DMS 273 (cell line): ENCODE results near the gene MYOF.
"Not testable (repeated sequence)": the region's sequence is repeated elsewhere in the genome, so short reads cannot be mapped to it uniquely, and the experiment has no call there.

Experiments used
- DNase-seq: peaks from one replicate; lab custom pipeline; 2025; ENCODE audit not compliant: unreplicated experiment; lab: John Stamatoyannopoulos, UW

MYOF gene

DNA sequence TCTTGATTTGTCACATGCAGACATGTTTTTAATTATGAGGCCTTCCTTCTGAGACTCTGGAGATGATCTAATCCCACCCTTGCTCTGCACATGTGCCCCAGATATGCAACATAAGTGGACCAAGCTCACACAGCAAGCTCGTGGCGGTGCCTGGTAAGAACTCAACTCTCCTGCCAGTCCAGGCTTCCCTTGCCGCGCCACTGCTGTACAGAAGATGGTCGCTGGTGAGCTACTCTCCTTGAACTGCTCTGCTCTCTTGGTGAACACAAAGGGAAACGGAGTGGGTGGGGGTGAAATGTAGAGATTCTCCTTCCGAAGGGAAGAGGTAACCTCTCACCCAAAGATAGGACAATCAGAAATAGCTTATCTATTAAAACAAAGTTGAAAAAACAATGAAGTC is 25.7 kb downstream of the MYOF start:
- no peak for DNase-seq

DNA sequence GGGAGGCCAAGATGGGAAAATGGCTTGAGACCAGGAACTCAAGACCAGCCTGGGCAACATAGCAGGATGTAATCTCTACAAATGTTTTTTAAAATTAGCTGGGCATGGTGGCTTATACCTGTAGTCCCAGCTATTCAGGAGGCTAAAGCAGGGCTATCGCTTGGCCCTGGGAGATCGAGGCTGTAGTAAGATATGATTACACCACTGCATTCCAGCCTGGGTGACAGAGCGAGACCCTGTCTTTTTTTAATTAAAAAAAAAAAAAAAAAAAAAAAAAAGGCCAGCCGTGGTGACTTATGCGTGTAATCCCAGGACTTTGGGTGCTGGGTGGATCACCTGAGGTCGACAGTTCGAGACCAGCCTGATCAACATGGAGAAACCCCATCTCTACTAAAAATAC is 27.4 kb downstream of the MYOF start:
- DNase-seq = no peak

DNA sequence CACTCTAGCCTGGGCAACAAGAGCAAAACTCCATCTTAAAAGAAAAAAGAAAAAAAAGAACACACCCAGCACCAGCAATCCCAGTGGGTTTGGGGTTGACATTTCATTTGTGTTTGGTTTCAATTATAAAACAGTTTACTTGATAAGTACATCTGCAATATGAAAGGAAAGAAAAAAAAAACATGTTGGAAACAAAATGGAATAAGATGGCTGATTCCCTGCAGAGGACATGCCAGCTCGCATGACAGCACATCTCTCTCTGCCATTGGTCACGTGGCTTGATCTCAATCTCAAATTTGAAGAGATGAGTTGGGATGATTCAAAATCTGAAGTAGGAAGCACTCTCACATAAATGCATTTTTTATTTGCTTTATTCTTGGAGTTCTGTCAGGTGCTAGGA is 28.0 kb downstream of the MYOF start:
- no peak for DNase-seq

DNA sequence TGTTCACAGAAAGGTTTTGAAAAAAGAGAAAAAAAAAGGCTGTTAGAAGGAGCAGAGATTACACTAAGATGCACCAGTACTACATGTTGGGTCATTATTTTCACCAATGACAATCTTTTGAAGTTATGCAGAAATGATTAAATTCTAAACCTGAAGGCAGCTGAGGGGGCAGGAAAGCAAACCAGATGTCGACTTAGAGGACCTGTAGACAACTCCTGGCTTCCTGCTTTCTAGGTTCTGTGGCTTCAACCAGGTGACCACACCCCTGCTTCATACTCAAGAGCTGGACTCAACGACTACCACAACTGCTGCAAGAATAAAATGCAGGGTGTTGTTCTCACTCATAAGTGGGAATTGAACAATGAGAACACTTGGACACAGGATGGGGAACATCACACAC is 30.0 kb downstream of the MYOF start:
- DNase-seq = peak; percentile 9

DNA sequence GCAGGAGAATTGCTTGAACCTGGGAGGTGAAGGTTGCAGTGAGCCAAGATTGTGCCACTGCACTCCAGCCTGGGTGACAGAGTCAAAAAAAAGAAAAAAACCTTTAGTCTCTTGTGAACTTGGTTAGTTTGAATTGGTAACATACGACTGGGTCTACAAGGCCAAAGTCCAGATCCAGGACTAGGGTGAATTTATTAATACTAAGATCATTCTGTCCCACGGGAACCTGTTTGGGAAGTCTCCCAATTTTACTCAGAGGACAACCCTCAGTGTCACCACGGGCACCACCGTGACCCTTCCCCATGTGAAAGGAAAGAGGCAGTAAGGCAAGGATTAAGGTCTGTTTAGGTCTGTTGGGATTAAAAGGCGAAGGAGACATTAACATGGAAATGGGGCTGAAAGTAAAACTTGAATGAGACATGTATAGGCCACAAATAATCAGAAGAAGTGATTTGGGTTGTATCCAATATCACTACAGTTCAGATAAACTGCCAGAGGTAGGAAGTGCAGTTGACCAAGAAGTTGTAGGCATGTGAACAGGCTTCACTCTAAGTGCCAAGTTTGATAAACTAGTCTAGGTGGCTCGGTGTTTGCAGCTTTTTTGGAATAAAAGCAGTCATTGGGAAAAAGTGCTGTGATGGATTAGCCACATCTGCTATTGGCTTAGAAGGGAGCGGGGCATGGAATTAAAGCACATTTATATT is 30.7 kb downstream of the MYOF start:
- no peak for DNase-seq

DNA sequence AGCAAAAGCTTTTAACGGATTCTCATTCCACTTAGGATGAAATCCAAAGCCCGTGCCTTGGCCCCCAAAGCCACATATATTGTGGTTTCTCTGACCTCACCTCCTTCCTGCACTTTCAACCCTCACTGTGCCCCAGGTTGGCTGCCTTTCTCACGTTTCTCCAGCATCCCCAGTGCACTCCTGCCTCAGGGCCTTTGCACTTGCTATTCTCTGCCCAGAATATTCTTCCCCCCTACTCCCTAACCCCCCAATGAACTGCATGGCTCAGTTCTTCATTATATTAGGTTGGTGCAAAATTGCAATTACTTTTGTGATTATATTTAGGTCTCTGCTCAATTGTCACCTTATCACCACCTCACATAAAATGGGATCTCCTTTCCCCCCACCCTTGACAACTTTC is 34.2 kb downstream of the MYOF start:
- DNase-seq = no peak

DNA sequence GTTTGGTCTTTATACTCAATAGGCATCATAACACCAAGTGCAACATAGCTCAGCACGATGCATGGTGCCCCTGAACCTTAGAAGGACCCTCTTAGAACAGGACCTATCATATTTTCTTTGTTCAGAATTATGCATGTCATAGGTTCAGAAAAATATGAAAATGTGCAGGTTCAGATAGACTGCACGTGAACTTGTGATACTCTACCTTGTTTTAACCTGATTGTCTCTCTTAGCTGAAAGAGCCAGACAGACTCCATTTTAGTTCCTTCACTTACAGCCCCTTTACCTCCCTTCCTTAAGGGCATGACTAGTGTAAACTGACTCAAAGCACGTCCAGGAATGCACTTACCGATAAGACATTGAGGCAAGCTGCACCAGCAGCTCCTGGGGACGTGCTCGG is 35.1 kb downstream of the MYOF start:
- no peak for DNase-seq

DNA sequence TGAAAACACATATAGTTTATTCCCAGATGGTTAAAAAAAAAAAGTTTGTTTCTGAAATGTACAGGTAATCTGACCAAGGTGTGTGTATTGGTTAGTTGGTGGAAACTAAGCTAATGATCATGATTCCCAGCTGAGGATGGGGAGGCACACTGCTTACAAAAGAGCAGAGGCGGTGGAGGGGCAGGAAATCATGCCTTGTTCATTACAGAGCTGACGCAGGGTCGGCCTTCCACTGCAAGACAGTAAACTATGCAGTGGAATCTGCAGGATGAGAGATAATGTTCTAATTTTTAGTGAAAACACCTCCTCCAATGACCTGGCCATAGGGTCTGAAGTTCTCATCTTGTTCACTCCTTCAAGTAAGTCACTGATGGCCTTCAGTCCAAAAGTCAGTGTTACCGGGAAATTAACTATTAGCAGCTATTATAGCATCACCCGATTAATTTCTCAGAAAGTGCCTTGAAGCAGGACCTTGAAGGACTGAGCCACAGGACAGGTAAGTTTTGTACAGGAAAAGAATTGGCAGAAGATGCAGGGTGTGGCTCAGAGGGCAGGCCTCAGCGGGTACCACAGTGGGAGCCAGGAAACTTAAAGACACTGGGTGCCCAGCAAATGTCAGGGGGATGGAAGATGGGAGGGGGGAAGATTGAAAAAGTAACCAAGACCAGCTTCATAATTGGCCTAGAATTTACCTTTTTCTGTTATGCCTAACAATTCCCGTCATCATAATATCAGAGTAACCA is 36.0 kb downstream of the MYOF start:
- DNase-seq = no peak

DNA sequence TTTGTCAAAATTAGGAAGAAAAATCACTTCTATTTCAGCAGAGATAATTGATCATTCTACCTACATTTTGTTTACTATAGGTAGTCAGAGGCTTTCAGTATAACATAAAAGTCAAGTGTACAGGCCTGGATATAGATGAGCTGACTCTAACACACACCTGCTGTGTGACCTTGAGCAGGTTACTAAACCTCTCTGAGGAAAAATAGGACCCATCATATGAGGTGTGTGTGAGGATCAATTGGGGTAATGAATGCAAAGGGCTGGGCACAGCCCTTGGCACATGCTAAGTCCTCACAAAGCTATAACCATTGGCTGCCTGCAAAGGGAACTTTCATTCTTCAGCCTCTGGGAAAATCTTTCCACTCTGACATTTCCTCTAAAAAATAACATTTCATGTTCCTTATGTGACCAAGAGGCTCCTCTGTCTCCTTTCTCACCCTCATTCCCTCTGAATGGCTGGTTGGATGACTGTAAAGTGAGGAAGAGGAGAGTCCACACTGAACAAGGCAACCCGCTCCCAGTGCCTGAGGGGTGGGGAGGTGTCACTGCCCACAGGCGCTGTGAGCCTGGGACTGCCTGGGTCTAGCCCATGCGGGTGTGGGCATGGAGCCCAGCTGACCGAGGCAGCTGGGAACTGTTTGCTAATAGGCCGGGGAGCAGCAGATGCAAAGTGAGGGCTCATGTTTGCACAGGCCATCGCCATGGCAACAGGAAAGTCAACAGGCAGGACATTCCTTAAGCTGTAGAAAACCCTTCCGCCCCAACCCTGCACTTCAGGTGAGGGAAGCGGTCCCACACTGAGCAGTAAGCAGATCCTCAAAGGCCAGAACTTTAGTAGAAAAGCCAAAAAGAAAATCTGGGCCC is 36.8 kb downstream of the MYOF start:
- DNase-seq = peak; percentile 95

DNA sequence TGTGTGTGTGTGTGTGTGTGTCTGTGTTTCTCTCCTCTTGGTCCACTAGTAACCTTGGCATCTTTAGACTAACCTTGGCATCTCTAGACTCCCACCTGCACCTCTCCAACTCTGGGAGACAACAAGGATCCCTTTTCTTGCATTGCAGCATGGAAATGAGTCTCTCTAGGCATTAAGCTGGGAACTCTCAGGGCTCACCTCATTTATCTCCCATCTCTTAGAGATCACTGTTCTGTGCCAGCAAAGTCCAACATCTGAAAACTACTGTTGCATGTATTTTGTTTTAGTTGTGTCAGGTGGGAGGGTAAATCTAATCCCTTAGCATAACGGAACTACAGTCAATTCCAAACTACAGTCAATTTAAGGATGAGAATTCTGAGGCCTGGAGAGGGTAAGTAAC is 38.7 kb downstream of the MYOF start:
- DNase-seq = no peak

DNA sequence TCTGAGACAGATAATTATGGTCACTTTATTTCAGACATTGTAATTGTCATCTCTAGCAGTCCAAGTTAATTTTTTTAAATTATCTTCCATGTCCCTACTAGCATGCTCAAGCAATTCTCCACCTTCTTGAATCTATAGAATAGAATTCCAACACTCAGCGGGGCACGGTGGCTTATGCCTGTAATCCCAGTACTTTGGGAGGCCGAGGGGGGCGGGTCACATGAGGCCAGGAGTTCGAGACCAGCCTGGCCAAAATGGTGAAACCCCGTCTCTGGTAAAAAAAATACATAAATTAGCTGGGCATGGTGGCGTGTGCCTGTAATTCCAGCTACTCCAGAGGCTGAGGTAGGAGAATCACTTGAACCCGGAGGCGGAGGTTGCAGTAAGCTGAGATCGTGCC is 39.4 kb downstream of the MYOF start:
- not testable (repeated sequence) for DNase-seq

DNA sequence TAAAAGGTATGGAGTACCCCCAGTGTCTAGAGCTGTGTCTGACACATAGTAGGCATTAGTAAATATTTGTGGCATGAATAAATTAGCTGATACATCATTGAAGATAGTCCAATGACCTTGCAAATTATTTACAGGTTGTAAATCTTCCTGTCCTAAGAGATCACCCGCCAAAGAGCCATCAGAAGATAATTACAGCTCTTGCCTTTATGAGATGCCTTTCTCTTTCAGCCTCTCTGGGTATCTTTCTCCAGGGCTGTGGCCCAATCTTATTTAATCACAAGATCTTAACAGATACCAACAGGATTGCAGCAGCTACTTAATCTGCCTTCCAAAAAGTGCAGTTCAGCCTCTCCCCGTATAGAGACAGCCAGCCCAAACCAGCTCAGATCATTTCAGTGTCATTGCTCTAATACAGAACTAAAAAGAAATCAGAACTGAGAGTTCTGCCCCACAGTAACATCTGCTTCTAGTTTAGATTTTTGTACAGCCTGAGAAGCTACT is 41.5 kb downstream of the MYOF start:
- DNase-seq = peak; percentile 62

DNA sequence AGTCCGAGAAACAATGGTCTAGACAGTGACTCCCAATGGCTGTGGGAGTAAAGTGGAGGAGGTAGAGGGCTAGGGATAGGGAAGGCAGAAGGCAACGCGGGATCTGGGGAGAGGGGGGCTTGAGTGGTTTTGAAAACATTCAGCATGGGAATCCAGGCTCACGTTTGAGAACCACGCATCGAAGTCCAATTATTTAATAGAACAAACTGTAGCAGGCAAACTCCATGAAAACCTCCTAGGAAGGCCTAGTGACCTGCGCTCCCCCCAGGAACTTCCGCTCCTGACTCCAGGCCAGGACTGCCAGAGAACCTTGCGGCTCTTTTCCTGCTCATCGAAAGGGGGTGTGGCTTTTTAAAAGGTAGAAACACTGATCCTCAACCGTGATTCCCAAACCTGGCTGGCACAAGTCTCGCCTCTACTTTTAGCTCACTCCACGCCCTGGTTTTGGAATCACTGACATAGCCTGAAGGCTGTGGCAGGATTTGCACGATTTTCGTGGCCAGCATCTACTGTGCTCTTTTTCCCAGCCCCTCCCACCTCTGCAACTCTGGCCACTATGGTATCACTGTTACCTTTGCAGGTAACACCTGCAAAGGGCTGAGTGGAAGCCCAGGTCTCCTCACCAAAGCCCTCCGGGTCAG is 43.4 kb downstream of the MYOF start:
- peak; percentile 23 for DNase-seq

DNA sequence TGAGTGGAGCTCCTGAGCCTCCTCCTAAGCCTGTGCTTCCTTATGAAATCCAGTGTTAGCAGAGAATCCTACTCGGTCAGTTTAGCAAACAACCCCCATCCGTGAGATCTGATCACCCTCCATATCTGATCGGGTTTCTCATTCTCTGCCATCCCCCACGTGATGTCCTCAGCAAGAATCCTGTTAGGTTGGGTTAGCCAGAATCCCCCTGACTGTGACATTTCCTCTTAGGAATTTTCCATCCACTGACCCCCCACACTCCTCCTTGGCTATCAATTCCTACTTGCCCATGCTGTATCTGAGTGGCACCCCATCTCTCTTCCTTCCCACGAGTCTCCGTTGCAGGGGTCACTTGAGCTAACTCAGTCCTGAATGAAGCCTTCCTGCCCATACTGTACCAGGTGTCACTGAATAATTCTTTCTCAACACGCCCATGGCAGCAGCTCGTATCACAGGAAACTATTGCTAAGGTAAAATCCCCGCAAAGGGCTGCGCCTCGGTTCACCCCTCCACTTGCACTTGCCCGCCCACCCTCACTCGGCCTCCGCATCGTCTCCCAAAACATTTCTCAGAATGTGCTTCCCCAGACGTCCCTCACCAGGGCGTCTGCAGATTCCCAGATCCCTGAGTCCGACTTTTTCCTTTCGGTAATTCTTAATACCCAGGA is 44.1 kb downstream of the MYOF start:
- no peak for DNase-seq

DNA sequence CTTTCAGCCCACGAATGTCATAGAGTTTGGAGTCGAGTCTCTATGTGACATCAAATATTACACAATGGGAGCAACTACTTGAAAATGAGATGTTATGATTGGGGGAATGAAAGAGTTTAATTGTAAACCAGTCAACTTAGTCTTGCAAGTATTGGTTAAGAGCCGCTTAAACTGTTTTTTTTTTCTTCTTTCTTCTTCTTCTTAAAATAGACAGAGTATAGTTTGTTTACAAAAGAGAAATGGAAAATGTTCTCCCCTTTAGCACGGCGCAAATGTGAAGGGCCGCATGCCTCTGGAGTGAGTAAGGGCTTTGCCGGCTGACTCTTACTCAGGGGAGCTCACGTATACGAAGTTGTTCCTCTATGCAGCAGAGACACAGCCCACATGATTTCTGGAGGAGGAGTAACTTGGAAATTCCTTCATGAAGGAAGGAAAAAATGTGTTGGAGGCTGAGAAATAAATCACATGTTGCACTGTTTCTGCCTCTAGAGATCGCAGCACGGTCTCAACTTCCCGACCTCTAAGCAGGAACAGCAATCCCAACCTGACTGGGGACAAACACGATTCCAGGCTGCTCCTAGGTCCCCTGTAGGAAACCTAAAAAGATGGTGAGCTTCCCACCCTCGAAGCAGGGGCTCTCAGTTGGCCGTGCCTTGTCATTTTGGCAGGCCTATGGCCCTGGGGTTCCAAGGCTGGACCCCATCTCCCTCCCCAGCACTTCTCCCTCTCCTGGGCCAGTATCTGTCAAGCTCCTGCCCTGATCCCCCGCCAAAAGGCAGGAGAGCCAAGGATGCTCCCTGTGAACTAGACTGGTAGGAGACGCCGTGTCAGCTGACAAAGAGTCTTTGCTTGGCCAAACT is 44.8 kb downstream of the MYOF start:
- peak; percentile 70 for DNase-seq

DNA sequence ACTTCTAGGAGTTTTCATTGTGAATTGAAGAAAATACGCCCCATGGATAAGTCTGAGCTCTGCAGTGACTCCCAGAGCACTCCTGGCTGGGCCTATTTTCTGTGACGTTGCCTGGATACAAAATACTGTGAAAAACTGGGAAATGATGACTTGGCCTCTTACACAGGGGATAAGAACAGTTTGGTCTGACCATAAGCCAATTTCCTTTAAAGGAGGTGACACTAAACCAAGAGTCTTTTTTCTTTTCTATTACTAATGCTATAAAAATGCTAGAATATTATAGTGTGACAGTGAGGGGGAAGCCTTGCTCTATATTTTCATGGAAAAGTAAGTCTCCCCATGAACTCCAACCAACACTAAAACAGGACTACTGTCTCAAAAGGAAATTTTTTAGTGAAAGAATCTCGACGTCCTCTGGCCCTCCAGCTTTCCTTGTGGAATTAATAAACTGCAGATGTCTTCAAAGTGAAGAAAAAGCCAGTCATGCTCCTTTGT is 45.5 kb downstream of the MYOF start:
- peak; percentile 47 for DNase-seq

DNA sequence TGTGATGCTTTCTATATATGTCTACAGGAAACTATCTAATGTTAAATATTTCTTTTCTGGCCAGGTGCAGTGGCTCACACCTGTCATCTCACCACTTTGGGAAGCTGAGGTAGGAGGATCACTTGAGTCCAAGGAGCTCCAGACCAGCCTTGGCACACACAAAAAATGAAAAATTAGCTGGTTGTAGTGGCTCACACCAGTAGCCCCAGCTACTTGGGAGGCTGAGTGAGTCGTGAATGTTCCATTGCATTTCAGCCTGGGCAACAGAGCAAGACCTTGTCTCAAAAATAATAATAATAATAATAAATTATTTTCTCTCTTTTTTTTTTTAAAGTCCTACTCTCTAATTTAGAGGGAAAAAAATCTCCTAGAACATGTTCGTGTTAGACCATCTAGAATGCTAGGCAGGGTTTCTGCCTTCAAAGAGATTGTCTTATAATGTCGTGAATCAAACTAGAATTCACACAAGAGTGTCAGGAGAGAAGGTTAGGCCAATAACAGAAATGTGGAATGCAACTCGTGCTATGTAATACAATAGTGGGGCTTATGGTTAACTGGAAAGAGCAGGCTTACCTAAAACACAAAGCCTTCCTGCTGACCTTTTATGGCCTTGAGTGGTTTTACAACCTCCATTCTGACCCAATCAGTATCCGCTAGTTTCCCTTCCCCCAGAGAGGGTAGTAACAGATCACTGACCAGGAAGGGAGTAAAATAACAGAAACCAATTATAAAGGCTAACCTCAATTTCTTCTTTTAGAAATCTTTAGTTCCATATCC is 46.3 kb downstream of the MYOF start:
- peak; percentile 17 for DNase-seq

DNA sequence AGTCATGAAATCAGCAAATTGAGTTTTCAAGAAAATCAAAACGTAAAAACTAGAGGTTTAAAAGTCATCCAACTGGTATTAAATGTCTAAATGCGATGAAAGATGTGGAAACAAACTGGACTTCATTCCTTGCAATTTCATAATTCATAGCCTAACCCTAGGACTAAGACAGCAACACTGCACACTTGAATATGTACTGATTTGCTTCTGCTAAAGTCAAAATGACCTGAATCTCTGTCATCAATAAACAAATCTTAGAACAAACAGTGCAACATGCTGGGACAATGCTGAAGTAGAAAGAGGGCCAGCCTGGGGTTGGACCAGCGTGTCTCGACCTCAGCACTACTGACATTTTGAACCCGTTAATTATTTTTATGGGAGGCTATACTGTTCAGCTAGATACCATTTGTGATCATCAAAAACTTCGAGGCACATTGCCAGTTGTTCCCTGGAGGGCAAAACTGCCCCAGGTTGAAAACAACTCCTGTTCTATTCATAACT is 47.1 kb downstream of the MYOF start:
- no peak for DNase-seq

DNA sequence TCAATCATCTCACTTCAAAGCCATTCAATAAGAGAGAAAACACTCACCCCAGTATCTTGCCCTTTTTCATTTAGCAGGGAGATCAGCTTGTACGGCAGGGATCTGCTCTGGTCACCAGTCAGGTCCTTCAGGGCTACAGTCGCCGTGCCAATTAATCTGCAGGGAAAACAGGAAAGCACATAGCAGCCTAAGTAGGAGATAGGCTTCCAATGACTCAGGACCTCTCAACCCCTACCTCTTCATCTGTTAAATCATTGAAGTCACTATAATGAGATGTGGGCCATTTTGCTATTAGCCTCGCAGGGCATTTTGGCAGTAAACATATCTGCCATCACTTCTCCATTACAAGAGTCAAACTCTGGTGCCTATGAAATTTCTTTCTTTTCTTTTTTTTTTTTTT is 50.8 kb downstream of the MYOF start:
- DNase-seq = no peak
